ENCODE data around the gene SLC24A3. TPM values are rescaled to one million over a fixed set of nuclear protein-coding genes. Genes with fewer than 3 reads are reported as not detected.

SLC24A3 gene
- total and polyA plus RNA-seq, 2 donors from 2014 or later: 0.86 to 5.2 TPM

DNA sequence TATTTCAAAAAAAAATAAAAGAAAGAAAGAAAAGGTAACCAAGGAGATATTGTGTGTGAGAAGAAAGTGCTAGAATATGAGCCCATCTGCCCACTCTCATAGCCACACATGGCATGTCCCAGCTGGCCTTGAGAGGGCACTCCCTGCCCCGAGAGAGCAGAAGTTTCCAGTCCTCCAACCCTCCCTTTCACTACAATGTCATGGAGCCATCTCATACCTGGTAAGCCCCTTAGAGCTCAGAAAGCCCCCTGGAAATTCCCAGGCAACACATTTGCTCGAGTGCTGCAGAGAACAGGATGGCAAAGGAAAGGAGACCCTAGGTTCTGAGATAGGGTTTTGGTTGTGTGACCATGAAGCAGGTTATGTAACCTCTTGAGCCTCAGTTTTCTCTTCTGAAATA lies 469.8 kb downstream of the SLC24A3 start:
- no peaks in the 10 kb centered on the region for H3K27me3 ChIP-seq (ENCODE audit: control insufficient read depth, insufficient read depth, low read length)
- TF ChIP-seq, protein P1, sequence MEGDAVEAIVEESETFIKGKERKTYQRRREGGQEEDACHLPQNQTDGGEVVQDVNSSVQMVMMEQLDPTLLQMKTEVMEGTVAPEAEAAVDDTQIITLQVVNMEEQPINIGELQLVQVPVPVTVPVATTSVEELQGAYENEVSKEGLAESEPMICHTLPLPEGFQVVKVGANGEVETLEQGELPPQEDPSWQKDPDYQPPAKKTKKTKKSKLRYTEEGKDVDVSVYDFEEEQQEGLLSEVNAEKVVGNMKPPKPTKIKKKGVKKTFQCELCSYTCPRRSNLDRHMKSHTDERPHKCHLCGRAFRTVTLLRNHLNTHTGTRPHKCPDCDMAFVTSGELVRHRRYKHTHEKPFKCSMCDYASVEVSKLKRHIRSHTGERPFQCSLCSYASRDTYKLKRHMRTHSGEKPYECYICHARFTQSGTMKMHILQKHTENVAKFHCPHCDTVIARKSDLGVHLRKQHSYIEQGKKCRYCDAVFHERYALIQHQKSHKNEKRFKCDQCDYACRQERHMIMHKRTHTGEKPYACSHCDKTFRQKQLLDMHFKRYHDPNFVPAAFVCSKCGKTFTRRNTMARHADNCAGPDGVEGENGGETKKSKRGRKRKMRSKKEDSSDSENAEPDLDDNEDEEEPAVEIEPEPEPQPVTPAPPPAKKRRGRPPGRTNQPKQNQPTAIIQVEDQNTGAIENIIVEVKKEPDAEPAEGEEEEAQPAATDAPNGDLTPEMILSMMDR (IDR thresholded peaks at IDR 0.05; ENCODE audit: borderline replicate concordance, extremely low read depth, insufficient read depth): no peak
- H3K9me3 ChIP-seq (ENCODE audit: control insufficient read depth in 2 of 3, insufficient read depth in 1 of 3, low read length in 3 of 3): peaks cover 0 to 2% (median 0%) of the 10 kb centered on the region in 3 donors
- no peak overlapping the region for H3K27ac ChIP-seq (ENCODE audit: low read depth in 2 of 2, low read length in 2 of 2)
- intact Hi-C loops (cut with DNase I): no loop called here
- H3K9ac ChIP-seq (ENCODE audit: low read length in 3 of 3): no peak overlapping the region
- FAIRE-seq: no peak
- no peak overlapping the region for H3K4me3 ChIP-seq (ENCODE audit: low read length in 3 of 3)
- DNase-seq: no peak
- no peaks in the 10 kb centered on the region for H3K36me3 ChIP-seq (ENCODE audit: control insufficient read depth in 2 of 3, insufficient read depth in 3 of 3, low read length in 3 of 3)
- no peaks in the 10 kb centered on the region for H3K4me1 ChIP-seq (ENCODE audit: control insufficient read depth in 2 of 3, insufficient read depth in 2 of 3, low read depth in 1 of 3, low read length in 3 of 3)

DNA sequence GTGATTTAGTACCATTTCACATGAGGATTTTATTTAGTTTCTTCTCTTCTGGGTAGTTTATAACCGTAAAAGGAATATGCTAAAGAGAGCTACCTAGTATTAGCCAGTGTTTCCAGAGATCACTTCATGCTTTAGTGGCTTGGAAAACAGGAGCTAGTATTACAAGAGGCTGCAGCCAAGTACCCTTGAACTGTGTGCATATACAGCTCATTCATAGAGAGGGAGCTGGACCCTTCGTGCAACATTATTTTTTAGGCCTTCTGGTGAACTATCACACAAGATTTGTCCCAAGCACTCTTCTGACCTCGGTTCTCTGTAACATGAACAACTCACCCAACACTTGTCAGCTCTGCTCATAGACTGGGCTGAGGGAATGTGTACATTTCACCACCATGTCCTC lies 470.7 kb downstream of the SLC24A3 start:
- no peak for FAIRE-seq
- intact Hi-C loops (cut with DNase I): no loop called here
- no peak overlapping the region for H3K4me3 ChIP-seq (ENCODE audit: low read length in 3 of 3)
- DNase-seq: peak in 2 of 5 donors; percentile 50 to 70
- H3K27me3 ChIP-seq (ENCODE audit: control insufficient read depth, insufficient read depth, low read length): no peaks in the 10 kb centered on the region
- TF ChIP-seq, protein P1 (IDR thresholded peaks at IDR 0.05; ENCODE audit: borderline replicate concordance, extremely low read depth, insufficient read depth): no peak
- no peaks in the 10 kb centered on the region for H3K4me1 ChIP-seq (ENCODE audit: control insufficient read depth in 2 of 3, insufficient read depth in 2 of 3, low read depth in 1 of 3, low read length in 3 of 3)
- H3K36me3 ChIP-seq (ENCODE audit: control insufficient read depth in 2 of 3, insufficient read depth in 3 of 3, low read length in 3 of 3): no peaks in the 10 kb centered on the region
- H3K9me3 ChIP-seq (ENCODE audit: control insufficient read depth in 2 of 3, insufficient read depth in 1 of 3, low read length in 3 of 3): peaks cover 0 to 2% (median 0%) of the 10 kb centered on the region in 3 donors
- H3K9ac ChIP-seq (ENCODE audit: low read length in 3 of 3): no peak overlapping the region
- no peak overlapping the region for H3K27ac ChIP-seq (ENCODE audit: low read depth in 2 of 2, low read length in 2 of 2)

DNA sequence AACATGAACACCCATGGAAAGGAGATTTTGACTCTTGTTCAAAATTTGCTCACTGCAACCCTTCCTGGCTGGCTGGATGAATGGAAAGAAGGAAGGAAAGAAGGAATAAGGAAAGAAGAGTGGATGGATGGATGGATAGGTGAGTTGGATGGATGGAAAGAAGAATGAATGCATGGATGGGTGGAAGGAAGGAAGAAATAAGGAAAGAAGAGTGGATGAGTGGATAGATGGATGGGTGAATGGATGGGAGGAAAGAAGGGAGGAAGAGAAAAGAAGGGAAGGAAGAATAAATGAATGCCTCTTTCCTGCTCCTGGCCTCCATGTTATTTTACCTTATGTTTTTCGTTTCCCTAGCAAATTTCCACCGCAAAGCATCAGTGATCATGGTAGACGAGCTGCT lies 471.4 kb downstream of the SLC24A3 start:
- H3K27me3 ChIP-seq (ENCODE audit: control insufficient read depth, insufficient read depth, low read length): no peaks in the 10 kb centered on the region
- intact Hi-C loops (cut with DNase I): no loop called here
- DNase-seq: no peak
- TF ChIP-seq, protein P1 (IDR thresholded peaks at IDR 0.05; ENCODE audit: borderline replicate concordance, extremely low read depth, insufficient read depth): no peak
- no peaks in the 10 kb centered on the region for H3K36me3 ChIP-seq (ENCODE audit: control insufficient read depth in 2 of 3, insufficient read depth in 3 of 3, low read length in 3 of 3)
- peaks cover 0 to 2% (median 0%) of the 10 kb centered on the region in 3 donors for H3K9me3 ChIP-seq (ENCODE audit: control insufficient read depth in 2 of 3, insufficient read depth in 1 of 3, low read length in 3 of 3)
- no peaks in the 10 kb centered on the region for H3K4me1 ChIP-seq (ENCODE audit: control insufficient read depth in 2 of 3, insufficient read depth in 2 of 3, low read depth in 1 of 3, low read length in 3 of 3)
- FAIRE-seq: no peak
- H3K9ac ChIP-seq (ENCODE audit: low read length in 3 of 3): no peak overlapping the region
- no peak overlapping the region for H3K27ac ChIP-seq (ENCODE audit: low read depth in 2 of 2, low read length in 2 of 2)
- no peak overlapping the region for H3K4me3 ChIP-seq (ENCODE audit: low read length in 3 of 3)

Measured in kidney (tissue), 14 donors.